Panc1 (cell line): ENCODE measurements around the gene MAD1L1.

Experiments
- CTCF ChIP-seq: fragments of 450-650 bp; IDR thresholded peaks from 2 replicates; pipeline ENCODE4 v1.5.1; 2017; ENCODE audit warnings: mild to moderate bottlenecking
- POLR2AphosphoS5 ChIP-seq: IDR thresholded peaks from 2 replicates; pipeline ENCODE4 v1.6.1; 2012; ENCODE audit warnings: mild to moderate bottlenecking, low read depth, low read length, moderate library complexity
- REST ChIP-seq, 2 experiments: IDR thresholded peaks; 2 replicates each; pipeline ENCODE4 v1.6.1; 2011 to 2012; ENCODE audit warnings: low read depth in 2 of 2, control low read depth in 1 of 2, low read length in 1 of 2, mild to moderate bottlenecking in 1 of 2, moderate library complexity in 1 of 2; ENCODE audit not compliant: insufficient read depth in 1 of 2

GRCh38 chr7:2106440-2106839, 126.3 kb downstream of the MAD1L1 start:
- TF ChIP-seq CTCF (no peak), POLR2AphosphoS5 (no peak), REST (IDR thresholded peaks at IDR 0.05; ENCODE audit: insufficient read depth in 1 of 2, low read depth in 2 of 2, low read length in 1 of 2) (no peak)
